Stimulated activated CD4-positive, alpha-beta T cell treated with anti-CD3 and anti-CD28 coated beads, Interleukin-4, amount 100 ng/mL, for 1 hour (primary cell): ENCODE measurements around the gene UHRF2.
"Not testable (repeated sequence)": the region's sequence is repeated elsewhere in the genome, so short reads cannot be mapped to it uniquely, and the experiment has no call there.

ENCODE experiments used
- DNase-seq: peaks from one replicate; pipeline ENCODE4 v3.0.0-alpha.2; 2020

Gene UHRF2, protein sequence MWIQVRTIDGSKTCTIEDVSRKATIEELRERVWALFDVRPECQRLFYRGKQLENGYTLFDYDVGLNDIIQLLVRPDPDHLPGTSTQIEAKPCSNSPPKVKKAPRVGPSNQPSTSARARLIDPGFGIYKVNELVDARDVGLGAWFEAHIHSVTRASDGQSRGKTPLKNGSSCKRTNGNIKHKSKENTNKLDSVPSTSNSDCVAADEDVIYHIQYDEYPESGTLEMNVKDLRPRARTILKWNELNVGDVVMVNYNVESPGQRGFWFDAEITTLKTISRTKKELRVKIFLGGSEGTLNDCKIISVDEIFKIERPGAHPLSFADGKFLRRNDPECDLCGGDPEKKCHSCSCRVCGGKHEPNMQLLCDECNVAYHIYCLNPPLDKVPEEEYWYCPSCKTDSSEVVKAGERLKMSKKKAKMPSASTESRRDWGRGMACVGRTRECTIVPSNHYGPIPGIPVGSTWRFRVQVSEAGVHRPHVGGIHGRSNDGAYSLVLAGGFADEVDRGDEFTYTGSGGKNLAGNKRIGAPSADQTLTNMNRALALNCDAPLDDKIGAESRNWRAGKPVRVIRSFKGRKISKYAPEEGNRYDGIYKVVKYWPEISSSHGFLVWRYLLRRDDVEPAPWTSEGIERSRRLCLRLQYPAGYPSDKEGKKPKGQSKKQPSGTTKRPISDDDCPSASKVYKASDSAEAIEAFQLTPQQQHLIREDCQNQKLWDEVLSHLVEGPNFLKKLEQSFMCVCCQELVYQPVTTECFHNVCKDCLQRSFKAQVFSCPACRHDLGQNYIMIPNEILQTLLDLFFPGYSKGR

GRCh38 chr9:6412487-6413364 is at the start of gene UHRF2:
Gene UHRF2, plus strand, starts transcription at chr9:6413199. Its CDS starts 292 bp downstream, at chr9:6413491.
- DNase-seq, result peak; percentile 99

DNA sequence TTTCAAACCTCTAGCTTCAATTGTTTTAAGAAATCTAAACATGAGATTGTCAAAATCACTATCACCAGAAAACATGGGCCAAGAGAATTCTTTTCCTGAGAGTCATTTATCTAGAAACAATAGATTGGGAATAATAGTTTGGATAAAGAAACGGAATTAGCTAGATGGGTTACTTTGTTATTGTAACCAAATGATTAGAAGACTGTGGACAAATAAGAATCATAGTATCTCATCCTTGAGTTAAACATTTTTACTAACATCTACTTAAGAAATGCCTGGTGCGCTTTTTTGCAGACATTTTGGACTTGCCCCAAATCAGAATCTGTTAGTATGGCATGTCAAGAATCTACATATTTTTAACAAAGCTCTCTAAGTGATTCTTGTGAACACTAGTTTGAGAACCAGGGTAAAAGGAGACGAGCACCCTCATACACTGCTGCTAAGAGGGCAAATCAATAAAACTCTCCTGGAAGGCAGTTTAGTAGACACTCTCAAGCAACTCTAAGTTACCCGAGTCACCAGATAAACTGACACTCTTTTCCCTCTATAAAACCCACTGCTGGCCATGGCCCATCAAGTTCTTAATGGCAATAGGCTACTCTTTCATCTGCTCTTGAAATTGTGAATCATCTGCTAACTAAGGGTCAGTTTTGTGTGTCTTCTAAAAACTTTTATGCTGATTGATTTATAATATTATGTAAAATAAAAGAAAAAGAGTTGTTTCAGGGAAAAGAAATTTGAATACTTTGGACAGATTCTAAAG is 45.7 kb upstream of the UHRF2 start:
- DNase-seq, result no peak

DNA sequence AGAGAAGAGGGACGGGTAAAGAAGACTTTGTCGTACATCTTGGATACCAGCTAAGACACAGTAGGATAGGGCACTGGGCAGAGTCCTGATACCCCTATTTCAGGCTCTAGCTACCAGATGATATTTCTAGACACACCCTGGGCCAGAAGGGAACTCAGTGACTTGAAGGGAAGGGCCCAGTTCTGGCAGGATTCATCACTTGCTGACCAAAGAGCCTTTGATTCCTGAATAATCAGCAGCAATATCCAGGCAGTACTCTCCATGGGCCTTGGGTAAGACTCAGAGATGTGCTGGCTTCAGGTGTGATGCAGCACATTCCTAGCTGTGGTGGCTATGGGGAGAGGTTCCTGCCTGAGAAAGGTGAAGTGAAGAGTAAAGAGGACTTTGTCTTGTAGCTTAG is 44.2 kb upstream of the UHRF2 start:
- DNase-seq, result no peak

DNA sequence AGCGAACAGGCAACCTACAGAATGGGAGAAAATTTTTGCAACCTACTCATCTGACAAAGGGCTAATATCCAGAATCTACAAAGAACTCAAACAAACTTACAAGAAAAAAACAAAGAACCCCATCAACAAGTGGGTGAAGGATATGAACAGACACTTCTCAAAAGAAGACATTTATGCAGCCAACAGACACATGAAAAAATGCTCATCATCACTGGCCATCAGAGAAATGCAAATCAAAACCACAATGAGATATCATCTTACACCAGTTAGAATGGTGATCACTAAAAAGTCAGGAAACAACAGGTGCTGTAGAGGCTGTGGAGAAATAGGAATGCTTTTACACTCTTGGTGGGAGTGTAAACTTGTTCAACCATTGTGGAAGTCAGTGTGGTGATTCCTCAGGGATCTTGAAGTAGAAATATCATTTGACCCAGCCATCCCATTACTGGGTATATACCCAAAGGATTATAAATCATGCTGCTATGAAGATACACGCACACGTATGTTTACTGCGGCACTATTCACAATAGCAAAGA is 31.5 kb upstream of the UHRF2 start:
- not testable (repeated sequence) for DNase-seq

GRCh38 chr9:6382681-6383080 is 30.3 kb upstream of the UHRF2 start:
- no peak for DNase-seq

- DNase-seq, result no peak
These were observed 29.3 kb upstream of the UHRF2 start for GRCh38 chr9:6383551-6384225.

DNA sequence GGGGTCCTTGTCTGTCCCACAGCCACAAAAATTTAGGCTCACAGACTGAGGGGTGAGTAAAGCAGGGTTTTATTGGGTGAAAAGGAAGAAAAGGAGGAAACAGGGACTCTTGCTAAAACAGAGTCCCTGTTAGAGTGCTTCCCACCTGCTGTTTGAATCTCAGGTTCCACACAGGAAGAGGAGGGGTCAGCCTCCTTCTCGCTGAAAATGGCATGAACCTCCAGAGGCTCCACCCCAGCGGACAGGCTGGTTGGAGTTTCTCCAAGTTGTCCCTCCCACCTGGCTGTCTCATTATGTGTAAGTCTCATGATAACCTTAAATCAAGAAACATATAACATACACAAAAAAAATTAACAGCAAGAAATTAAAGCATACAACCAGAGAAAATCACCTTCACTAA is 28.3 kb upstream of the UHRF2 start:
- no peak for DNase-seq

DNA sequence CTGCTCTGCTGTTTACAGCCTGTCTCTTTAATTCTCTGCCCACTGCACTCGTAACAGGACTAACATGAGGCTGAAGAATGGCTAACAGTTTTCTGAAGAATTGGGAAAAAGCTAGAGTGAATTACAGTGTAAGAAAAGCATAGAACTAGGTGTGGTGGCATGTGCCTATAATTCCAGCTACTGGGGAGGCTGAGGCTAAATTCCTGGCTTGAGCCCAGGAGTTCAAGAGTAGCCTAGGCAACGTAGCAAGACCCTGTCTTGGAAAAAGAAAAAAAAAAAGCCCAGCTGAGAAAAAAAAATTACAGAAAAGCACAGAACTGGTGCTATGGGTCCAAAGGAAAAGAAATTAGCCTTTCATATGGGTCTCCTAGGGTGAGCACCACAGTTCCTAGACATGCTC is 13.9 kb upstream of the UHRF2 start:
- DNase-seq, result no peak

DNA sequence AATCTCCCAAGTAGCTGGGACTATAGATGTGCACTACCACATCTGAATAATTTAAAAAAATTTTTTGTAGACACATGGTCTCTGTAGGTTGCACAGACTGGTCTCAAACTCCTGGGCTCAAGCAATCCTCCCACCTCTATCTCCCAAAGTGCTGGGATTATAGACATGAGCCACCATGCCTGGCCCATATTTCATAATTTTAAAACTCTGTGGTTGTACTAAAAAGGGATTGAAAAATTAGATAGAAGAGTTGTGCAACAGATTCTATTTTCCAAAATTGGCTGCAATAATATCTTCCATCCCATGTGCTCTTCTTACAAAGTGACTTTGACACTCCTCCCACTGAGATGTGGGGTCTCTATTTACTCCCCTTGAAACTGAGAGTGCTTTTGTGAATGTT is 7.6 kb upstream of the UHRF2 start:
- DNase-seq, result no peak

DNA sequence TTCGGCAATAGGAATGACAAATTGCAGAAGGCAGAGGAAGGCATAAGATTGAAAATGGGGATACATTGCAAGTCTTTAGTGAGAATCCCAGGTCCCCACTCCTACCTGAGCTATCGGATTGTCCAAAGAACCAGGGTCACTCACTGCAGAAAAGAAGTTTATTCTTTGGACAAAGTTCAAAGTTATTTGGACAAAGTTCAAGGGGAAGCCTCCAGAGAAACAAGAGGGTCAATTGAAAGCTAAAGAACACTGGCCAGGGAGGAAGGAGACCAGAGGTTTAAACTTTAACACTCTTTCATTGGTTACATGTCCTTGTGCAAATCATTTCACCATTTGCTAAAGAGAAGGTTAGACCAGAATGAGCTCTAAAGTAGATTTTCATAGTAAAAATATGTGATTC is 5.2 kb upstream of the UHRF2 start:
- DNase-seq, result no peak

DNA sequence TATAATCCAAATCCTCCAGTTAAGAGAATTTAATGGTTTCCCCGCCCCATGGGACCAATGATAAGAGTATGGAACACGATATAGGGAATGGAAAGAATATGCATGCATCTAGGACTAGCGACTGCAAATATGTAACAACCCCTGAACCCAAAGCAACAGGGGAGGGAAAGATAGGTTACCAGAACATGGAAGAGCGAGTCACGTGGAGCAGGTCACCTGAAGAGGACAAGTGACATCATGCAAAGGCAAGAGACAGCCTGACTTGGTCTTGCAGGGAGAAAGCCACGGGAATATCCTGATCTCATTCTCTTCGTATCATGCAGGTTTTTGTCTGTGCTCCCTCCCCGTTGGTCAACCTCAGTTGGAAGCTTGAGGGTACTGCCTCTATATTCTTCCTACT is 4.7 kb upstream of the UHRF2 start:
- DNase-seq, result no peak

GRCh38 chr9:6409811-6410210 is 3.2 kb upstream of the UHRF2 start:
- no peak for DNase-seq

DNA sequence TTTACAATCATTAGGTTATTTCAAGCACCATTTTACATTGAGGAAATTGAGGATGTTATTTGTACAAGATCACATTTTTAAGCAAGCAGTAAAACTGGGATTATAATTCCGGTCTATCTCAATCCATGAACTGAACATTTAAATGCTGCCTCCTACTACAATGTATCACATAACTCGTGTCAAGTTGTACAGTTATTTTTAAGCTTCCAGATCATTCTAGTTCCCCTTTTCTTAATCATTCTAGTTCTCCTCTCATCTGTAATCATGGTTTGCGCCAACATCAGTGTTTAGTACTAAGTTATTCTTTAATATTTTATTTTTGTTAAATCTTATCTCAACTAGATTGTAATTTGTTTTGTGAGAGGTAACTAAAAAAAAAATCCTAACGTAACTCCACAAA is 2.4 kb upstream of the UHRF2 start:
- DNase-seq, result no peak

DNA sequence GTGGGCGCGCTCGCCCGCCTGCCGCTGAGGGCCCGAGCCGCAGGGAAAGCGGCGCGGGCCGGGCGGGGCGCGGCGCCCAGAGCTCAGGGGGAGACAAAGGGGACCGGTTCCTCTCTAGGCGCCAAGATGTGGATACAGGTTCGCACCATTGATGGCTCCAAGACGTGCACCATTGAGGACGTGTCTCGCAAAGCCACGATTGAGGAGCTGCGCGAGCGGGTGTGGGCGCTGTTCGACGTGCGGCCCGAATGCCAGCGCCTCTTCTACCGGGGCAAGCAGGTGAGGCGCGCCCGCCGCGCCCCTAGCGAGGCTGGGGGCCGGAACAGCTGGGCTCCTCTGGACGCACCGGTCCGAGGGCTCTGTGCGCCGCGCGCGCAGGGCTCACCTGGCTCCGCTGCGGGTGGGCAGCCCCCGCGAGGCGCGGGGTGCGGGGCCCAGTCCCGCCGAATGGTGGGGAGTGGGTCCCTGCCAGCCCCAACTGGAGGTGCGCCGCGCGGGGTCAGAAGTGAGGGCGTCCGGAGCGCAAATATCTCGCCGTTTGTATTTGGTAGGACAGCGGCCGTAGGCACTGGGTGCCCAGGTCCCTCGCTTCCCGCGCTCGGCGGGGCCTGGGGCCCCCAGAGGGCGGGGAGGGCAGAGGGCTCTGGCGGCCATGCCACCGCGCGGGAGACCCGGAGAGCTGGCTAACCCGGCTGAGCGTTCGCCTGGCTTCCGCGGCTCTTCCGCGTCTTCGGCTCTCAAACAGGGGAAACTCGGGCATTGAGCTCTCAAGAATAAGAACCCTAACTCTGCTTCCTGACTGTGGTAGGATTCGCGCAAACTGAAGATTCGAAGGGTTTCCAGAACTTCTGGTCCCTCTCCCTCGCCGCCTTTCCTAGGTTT is 607 bp downstream of the UHRF2 start:
- peak; percentile 46 for DNase-seq

DNA sequence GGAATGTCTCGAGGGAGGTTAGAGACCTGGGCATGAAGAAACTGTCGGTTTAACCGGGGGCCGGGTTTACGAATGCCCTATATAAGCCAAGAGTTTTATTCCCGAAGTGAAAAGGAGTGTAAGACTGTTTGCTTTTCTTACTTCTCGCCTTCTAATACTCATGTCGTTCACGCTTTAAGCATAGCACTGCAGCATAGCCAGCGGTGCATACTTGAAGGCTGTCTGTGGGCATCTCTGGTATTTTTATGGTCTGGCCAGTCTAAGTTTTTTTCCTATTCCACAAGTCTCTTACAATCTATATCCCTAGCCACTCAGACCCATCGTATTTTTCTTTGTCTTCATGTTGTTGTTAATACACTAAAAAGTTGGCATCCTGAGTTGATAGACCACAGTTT is 1.2 kb downstream of the UHRF2 start:
- no peak for DNase-seq

DNA sequence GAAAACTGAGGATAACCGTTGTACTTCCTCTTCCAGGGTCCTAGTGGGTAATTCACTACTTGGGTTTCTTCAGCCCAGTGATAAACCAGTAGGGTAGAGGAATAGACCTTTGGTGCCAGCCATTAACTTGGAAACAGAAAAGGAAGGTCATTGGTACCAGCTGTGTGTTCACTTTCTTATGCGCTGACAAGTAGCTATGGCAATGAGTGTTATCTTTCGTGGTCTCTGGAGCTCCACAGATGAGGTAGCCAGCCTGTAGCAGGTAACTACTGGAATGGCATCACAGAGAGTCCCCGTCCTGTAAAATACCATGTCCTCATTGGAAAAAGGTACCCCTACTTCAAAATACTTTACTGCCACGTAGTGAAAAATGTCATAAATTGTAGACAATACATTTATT is 2.3 kb downstream of the UHRF2 start:
- DNase-seq, result no peak

DNA sequence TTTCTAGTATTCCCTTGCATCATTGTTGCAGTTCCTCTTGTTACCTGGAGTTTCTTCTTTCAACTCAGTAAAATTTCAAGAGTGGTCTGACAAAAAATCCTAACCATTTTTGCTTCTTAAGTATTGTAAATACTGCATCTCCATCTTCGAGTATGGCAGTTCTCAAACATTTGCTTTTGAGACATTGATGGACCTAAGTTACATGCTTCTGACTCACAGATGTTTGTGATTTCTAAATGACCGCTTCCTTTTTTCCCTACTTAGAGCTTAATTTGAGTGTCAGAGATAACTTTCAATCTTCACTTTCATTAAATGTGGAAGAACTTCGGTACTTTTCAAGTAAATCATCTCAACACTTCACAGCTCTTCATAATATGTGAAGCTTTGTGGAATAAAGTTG is 4.2 kb downstream of the UHRF2 start:
- DNase-seq, result no peak

DNA sequence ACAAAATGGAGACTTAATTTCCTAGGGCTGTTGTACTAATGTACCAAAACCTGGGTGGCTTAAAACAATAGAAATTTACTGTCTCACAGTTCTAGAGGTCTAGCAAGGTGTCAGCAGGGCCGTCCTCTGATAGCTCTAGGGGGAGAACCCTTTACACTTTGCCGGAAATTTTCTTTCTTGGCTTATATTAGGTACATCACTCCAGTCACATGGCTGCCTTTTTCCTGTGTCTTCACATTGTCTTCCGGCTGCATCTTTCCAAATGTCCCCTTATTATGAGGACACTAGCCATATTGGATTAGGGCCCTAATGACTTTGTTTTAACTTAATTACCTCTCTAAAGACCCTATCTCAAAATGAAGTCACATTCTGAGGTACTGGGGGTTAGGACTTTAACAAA is 5.8 kb downstream of the UHRF2 start:
- DNase-seq, result no peak

- DNase-seq, result no peak
These were observed 11.9 kb downstream of the UHRF2 start for GRCh38 chr9:6424940-6425339.

GRCh38 chr9:6426117-6426516 is 13.1 kb downstream of the UHRF2 start:
- DNase-seq, result no peak
